ACC112 (cell line): Measurements from ENCODE around the gene PTPRM.

ENCODE experiments used
- H2AFZ ChIP-seq: fragments of 200-600 bp; sonication (generic); one replicate; pipeline ENCODE4 v1.6.0; 2017; ENCODE audit warnings: antibody characterized with exemption, low read length; ENCODE audit not compliant: unreplicated experiment
- H3K27ac ChIP-seq: fragments of 200-600 bp; sonication (generic); 2 replicates; pipeline ENCODE4 v1.5.1; 2014; ENCODE audit warnings: low read depth, mild to moderate bottlenecking, antibody characterized with exemption, low read length, moderate library complexity
- H3K27me3 ChIP-seq: fragments of 200-600 bp; sonication (generic); 2 replicates; pipeline ENCODE4 v1.6.1; 2014; ENCODE audit warnings: mild to moderate bottlenecking, antibody characterized with exemption, low read length, moderate library complexity, mixed read lengths; ENCODE audit not compliant: insufficient read depth
- H3K36me3 ChIP-seq: fragments of 200-600 bp; sonication (generic); 2 replicates; pipeline ENCODE4 v1.6.1; 2016; ENCODE audit warnings: mild to moderate bottlenecking, antibody characterized with exemption, low read length, moderate library complexity, mixed read lengths; ENCODE audit not compliant: insufficient read depth
- H3K4me1 ChIP-seq: fragments of 200-600 bp; sonication (generic); one replicate; pipeline ENCODE4 v1.6.1; 2016; ENCODE audit warnings: low read length, mixed read lengths; ENCODE audit not compliant: insufficient read depth, unreplicated experiment, control insufficient read depth
- H3K4me3 ChIP-seq: fragments of 200-600 bp; sonication (generic); 2 replicates; pipeline ENCODE4 v1.5.1; 2014; ENCODE audit warnings: mild to moderate bottlenecking, low read depth, low read length
- H3K79me2 ChIP-seq: fragments of 200-600 bp; sonication (generic); one replicate; pipeline ENCODE4 v1.6.0; 2016; ENCODE audit warnings: low read length; ENCODE audit not compliant: control insufficient read depth, unreplicated experiment, insufficient read depth

The PTPRM gene

DNA sequence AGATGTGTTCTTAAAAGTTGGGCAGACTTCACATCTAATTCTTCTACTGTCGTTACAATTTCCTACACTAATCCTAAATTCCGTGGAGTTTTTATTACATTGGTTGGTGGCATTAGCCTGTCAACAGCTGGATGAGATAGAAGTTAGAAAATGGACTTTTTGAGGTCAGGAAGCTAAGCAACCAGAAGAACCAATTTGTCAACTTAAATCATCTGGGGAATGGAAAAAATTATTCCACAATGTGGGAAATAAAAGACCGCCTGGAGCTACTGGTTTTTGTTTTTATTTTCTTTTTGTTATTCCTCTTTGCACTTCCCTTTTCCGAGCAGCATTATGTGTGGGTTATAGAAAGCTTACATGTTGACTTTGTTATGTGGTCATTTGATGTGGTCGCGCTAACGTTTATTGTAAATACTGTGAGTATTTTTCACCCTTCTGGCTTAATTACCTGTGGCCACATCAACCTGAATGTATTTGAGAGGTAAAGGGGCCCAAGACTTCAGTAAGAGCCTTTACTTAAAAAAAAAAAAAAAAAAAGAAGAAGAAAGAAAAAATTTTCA, 75.3 kb downstream of the PTPRM start:
- H3K79me2 ChIP-seq: peaks cover 16% of the 10 kb centered on the region
- no peaks in the 10 kb centered on the region for H3K27me3 ChIP-seq
- no peaks in the 10 kb centered on the region for H3K36me3 ChIP-seq
- H2AFZ ChIP-seq: no peak overlapping the region
- peaks cover 6% of the 10 kb centered on the region for H3K4me1 ChIP-seq
- no peak overlapping the region for H3K4me3 ChIP-seq
- no peak overlapping the region for H3K27ac ChIP-seq

DNA sequence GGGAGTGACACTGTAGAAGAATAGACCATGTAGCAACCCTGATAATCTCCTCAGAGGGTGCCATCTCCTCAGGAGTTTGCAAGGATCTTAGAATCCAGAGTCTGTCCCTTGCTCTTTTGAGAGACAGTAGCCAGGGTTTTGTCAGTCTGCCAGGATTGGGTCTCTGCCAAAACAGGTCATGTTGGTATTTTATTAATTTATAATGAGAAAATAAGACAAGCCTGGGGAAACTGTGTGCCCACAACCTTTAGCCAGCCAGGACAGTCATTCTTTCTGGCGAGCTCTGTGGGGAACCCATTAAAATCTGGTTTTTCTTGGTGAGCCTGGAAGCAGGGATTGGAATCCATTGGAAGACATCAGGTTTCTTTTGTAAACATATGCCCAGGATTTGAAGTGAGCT, 78.6 kb downstream of the PTPRM start:
- no peak overlapping the region for H3K4me3 ChIP-seq
- H3K27me3 ChIP-seq: no peaks in the 10 kb centered on the region
- no peak overlapping the region for H2AFZ ChIP-seq
- no peak overlapping the region for H3K27ac ChIP-seq
- peaks cover 13% of the 10 kb centered on the region for H3K79me2 ChIP-seq
- no peaks in the 10 kb centered on the region for H3K4me1 ChIP-seq
- H3K36me3 ChIP-seq: no peaks in the 10 kb centered on the region

DNA sequence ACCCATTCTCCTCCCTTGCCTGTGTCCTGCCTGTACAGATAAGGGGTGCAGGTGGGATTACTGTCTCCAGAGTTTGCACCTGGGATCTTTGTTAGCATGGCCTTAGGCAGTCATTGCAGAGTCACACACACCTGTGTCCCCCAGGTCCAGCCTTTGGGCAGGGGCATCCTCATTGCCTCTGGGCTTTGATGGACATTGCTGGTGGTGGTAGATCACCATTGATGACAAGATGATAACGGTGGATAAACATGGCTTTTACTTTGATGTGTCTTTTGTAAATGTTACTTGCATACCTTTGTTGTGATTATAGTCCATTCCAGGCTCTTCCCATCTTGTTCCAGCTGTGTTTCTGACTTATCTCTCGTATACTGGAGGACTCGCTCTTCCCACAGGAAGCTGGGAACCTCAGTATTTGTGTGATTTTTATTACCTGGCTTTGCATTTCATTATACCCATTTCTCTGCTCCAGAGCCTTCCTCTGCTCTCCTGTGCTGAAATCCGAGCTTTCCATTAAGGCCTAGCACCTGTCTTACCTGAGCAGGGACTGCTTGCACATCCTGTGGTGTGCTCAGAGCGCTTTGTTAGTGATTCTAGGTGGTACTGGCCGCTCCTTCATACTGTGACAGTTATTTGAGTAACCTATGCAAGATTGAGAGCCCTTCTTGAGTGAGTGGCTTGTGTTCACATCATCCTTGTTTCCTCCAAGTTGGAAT, 79.2 kb downstream of the PTPRM start:
- Histone ChIP-seq H3K36me3 (no peaks in the 10 kb centered on the region), H3K79me2 (peaks cover 12% of the 10 kb centered on the region), H3K27ac (no peak overlapping the region), H3K27me3 (no peaks in the 10 kb centered on the region), H3K4me3 (no peak overlapping the region), H2AFZ (no peak overlapping the region), H3K4me1 (no peaks in the 10 kb centered on the region)

DNA sequence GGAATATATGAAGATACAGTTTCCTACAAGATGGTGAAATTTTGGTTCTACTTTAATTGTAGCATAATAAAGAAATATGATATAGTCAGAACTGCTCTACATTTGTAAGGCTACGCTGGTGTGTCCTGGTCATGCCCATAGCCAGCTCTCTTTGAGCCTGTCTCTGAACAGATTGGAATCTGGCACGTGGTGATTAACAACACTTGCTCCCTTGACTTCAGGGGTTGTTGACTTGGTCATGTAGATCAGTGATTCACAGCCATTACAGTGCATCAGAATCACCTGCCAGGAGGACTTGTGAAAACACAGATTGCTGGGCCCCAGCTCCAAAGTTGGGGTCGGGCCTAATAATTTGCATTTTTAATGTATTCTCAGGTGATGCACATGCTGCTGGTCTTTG, 80.4 kb downstream of the PTPRM start:
- H3K79me2 ChIP-seq: peaks cover 8% of the 10 kb centered on the region
- no peaks in the 10 kb centered on the region for H3K27me3 ChIP-seq
- H2AFZ ChIP-seq: no peak overlapping the region
- H3K27ac ChIP-seq: no peak overlapping the region
- no peaks in the 10 kb centered on the region for H3K4me1 ChIP-seq
- no peaks in the 10 kb centered on the region for H3K36me3 ChIP-seq
- H3K4me3 ChIP-seq: no peak overlapping the region

DNA sequence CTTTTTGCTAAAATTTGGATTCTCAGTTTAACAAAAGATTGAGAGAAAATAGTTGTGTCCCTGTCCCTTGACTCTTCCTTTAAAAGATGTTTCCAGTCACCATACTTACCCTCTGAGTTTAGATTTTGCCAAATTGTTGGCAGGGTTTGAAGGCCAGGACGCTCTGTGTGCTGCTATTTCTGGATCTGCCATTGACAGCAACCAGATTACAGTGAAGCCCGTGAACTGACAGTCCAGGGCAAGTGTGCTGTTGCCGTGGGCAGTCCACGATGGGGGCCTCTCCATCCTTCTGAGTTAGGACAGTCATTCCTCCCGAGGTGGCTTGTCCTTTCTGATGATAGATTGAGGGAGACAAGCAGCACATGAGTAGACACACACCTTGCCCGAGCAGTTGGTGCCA, 89.9 kb downstream of the PTPRM start:
- no peak overlapping the region for H2AFZ ChIP-seq

DNA sequence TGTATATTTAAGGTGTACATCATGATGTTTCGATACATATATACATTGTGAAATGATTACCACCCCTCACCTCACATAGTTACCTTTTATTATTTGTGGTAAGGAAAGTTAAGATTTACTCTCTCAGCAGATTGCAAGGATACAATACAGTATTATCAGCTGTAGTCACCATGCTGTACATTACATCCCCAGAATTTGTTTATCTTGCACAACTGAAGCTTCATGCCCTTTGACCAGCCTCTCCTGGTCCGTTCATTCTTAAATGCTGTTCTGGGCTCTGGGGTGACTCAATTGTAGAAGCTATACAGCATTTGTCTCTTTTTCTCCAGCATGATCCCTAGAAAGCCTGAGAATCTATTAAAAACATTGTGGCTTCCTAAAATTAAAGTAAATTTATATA, 90.8 kb downstream of the PTPRM start:
- H3K79me2 ChIP-seq: peaks cover 6% of the 10 kb centered on the region
- H3K4me1 ChIP-seq: no peaks in the 10 kb centered on the region

More for the DNA sequence above, 89.9 kb downstream of the PTPRM start:
- peaks cover 6% of the 10 kb centered on the region for H3K79me2 ChIP-seq
- no peak overlapping the region for H3K27ac ChIP-seq
- no peaks in the 10 kb centered on the region for H3K27me3 ChIP-seq
- no peaks in the 10 kb centered on the region for H3K36me3 ChIP-seq
- H3K4me1 ChIP-seq: no peaks in the 10 kb centered on the region
- no peak overlapping the region for H3K4me3 ChIP-seq

DNA sequence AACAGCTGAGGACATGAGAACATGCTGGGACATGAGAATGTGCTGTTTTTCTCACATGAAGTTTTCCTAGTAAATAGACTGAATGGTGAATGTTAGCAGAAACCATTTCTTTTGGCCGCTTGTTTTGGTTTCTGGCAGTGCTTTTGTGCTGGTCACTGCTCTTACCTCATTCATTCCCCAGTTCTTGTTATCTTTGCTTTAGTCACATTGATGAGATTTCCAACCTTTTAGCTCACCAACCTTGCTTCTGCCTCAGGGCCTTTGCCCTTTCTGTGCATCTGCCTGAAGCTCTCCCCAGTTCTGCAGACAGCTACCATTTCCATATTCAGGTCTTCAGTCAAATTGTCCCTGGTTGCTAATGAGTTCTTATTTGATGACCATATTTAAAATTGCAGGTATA, 91.6 kb downstream of the PTPRM start:
- Histone ChIP-seq H3K36me3 (no peaks in the 10 kb centered on the region), H2AFZ (no peak overlapping the region), H3K4me3 (no peak overlapping the region), H3K4me1 (no peaks in the 10 kb centered on the region), H3K27me3 (no peaks in the 10 kb centered on the region), H3K79me2 (peaks cover 6% of the 10 kb centered on the region), H3K27ac (no peak overlapping the region)

More for the DNA sequence above, 90.8 kb downstream of the PTPRM start:
- Histone ChIP-seq H3K4me3 (no peak overlapping the region), H2AFZ (no peak overlapping the region), H3K27me3 (no peaks in the 10 kb centered on the region), H3K27ac (no peak overlapping the region), H3K36me3 (no peaks in the 10 kb centered on the region)

DNA sequence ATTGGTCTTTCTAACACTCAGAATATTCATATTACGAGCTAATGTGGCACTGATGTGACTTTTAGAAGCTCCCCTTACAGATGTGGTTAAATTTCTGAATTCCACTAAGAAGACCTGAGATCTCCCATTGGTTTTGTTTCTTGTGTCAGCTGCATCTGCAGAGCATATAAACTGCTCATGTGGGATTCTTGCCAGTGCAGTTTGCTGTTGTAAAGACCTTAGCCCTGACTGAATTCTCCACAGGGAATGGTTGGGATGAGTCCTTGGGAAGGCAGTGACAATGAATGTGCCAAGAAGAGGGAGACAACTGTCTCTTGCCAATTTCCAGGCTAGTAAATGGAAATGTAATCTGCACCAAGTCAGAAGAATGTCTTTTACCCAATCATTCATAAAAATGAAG, 94.1 kb downstream of the PTPRM start:
- peaks cover 4% of the 10 kb centered on the region for H3K4me1 ChIP-seq
- no peaks in the 10 kb centered on the region for H3K27me3 ChIP-seq
- no peak overlapping the region for H3K4me3 ChIP-seq
- peaks cover 5% of the 10 kb centered on the region for H3K79me2 ChIP-seq
- H2AFZ ChIP-seq: no peak overlapping the region
- H3K27ac ChIP-seq: no peak overlapping the region
- H3K36me3 ChIP-seq: no peaks in the 10 kb centered on the region

DNA sequence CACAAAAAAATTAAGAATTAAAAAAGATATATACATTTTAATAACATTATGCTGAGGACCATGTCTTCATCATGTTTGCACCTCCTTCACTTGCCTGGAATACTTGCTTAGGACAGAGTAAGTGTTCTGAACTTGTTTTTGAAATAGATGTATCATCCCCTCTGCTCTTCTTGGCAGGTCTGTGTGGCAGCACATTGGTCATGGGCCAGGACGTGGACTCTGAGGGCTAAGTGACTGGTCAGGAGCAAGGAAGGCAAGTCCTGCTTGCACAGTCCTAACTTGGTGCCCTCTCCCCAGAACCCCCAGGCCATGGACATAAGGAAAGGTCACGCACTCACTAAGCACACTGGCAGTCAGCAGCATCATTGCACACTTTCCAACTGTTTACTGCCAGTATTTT, 95.8 kb downstream of the PTPRM start:
- Histone ChIP-seq H3K27me3 (no peaks in the 10 kb centered on the region), H2AFZ (no peak overlapping the region), H3K36me3 (no peaks in the 10 kb centered on the region), H3K4me3 (no peak overlapping the region), H3K79me2 (peaks cover 5% of the 10 kb centered on the region), H3K27ac (no peak overlapping the region), H3K4me1 (peaks cover 4% of the 10 kb centered on the region)

DNA sequence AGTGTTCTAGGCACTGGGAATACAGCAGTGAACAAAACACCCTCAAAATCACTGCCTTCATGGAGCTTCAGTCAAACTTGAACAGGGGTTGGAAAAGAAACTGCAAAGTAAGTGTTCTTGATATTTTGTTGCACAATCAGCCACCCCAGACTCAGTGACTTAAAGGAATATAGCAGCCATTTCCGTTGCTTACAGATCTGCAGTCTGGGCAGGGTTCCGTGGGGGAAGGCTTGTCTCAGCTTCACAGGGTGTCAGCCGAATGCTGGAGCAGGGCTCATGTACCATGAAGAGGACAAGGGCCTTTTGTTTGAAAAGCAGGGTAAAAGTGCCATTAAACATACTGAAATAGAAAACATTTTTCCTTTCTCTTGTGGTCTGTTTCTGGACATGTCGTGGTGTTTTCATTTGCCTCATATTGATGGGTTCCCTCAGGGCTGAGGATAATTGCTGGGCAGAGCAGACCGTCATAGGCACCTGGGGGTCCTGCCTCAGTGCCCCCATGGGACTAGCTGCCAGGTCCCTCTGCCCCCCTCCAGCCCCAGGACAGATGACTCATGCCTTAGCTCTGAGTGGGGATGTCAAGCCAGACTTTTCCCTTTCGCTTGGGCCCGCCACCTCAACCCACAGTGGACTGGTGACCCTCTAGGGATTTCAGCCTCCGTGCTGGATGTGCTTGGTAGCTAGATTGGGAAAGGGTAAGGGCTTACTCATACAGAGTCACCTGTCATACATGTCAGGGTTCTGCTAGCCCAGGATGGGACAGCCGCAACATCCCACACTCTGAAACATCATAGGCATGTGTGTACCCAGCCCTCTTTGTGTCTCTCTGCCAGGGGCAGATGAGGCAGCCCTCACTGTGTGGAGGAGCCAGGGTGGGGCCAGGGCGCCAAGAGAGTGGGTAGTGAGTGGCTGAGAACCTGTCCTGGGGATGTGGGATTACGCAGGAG, 96.5 kb downstream of the PTPRM start:
- H3K36me3 ChIP-seq: no peaks in the 10 kb centered on the region
- peaks cover 5% of the 10 kb centered on the region for H3K79me2 ChIP-seq
- H3K27ac ChIP-seq: no peak overlapping the region
- no peaks in the 10 kb centered on the region for H3K27me3 ChIP-seq
- H3K4me3 ChIP-seq: no peak overlapping the region
- H3K4me1 ChIP-seq: peaks cover 10% of the 10 kb centered on the region
- no peak overlapping the region for H2AFZ ChIP-seq
